Endothelial cell (in vitro differentiated cells): ENCODE data around the gene OTOG. TPM values are rescaled to one million over a fixed set of nuclear protein-coding genes. Genes with fewer than 3 reads are reported as not detected.

Experiments used
- DNase-seq: peaks from one replicate; pipeline ENCODE4 v3.0.0; 2021; ENCODE audit warnings: low spot score
- H3K27ac Mint-ChIP-seq: one replicate; pipeline ENCODE4 v1.8.0; 2021; ENCODE audit warnings: mixed read lengths, inconsistent platforms; ENCODE audit not compliant: unreplicated experiment
- H3K27me3 Mint-ChIP-seq: one replicate; pipeline ENCODE4 v1.8.0; 2021; ENCODE audit warnings: mild to moderate bottlenecking, moderate library complexity, mixed read lengths, inconsistent platforms; ENCODE audit not compliant: unreplicated experiment
- H3K36me3 Mint-ChIP-seq: one replicate; pipeline ENCODE4 v1.8.0; 2021; ENCODE audit warnings: mild to moderate bottlenecking, low read depth, mixed read lengths, inconsistent platforms; ENCODE audit not compliant: unreplicated experiment
- H3K4me1 Mint-ChIP-seq: one replicate; pipeline ENCODE4 v1.8.0; 2021; ENCODE audit warnings: mild to moderate bottlenecking, mixed read lengths, inconsistent platforms; ENCODE audit not compliant: unreplicated experiment
- H3K4me3 Mint-ChIP-seq: one replicate; pipeline ENCODE4 v1.8.0; 2021; ENCODE audit warnings: mild to moderate bottlenecking, mixed read lengths, inconsistent platforms; ENCODE audit not compliant: unreplicated experiment
- H3K9me3 Mint-ChIP-seq: one replicate; pipeline ENCODE4 v1.8.0; 2021; ENCODE audit warnings: mixed read lengths, inconsistent platforms; ENCODE audit not compliant: unreplicated experiment
- total RNA-seq: library from RNA; stranded (reverse); fragmentation: NEBNext Ultra II Directional; extraction: Animal tissue kit (Norgen Biotek cat#: 25700); gene quantifications from one replicate; pipeline ENCODE4 v1.2.1, GENCODE V29; 2021; ENCODE audit not compliant: unreplicated experiment
- TF ChIP-seq, protein P1 (sequence below): fragments of 200-600 bp; sonication (generic); IDR thresholded peaks from one replicate; pipeline ENCODE4 v1.5.0; 2021; ENCODE audit warnings: antibody characterized with exemption; ENCODE audit not compliant: unreplicated experiment

The OTOG gene
- total RNA-seq, 1 donor from 2014 or later: 0.13 TPM

DNA sequence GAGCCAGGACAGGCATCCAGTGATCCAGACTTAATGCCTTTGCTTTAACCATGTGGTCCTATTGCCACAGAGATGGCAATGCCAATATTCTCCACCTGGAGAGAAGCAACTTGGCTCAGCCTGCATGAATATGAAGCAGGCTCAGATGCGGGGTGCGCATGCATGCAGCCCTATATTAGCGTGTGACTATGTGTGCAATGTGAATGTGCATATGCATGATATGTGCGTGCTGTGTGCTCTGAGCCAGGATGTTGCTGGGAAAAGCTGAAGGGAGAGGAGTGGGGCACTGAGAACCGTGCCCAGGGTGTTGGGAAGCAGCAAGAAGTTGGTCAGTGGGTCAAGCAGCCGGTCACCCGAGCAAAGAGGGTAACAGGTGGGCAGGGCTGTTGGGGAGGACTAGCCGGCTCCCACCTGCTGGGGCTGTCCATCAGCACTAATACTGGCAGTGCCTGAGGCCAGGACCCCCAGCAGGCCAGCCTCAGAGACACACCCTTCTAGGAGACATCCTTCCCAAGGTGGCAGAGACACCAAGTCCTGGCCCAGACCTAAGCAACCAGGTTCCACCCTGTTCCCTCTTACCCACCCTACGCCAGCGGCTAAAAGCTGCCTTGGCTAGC lies 147.5 kb downstream of the OTOG start:
- DNase-seq: no peak
- TF ChIP-seq, protein P1, sequence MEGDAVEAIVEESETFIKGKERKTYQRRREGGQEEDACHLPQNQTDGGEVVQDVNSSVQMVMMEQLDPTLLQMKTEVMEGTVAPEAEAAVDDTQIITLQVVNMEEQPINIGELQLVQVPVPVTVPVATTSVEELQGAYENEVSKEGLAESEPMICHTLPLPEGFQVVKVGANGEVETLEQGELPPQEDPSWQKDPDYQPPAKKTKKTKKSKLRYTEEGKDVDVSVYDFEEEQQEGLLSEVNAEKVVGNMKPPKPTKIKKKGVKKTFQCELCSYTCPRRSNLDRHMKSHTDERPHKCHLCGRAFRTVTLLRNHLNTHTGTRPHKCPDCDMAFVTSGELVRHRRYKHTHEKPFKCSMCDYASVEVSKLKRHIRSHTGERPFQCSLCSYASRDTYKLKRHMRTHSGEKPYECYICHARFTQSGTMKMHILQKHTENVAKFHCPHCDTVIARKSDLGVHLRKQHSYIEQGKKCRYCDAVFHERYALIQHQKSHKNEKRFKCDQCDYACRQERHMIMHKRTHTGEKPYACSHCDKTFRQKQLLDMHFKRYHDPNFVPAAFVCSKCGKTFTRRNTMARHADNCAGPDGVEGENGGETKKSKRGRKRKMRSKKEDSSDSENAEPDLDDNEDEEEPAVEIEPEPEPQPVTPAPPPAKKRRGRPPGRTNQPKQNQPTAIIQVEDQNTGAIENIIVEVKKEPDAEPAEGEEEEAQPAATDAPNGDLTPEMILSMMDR: no peak
- H3K9me3 Mint-ChIP-seq: no peaks in the 10 kb centered on the region
- peaks cover 17% of the 10 kb centered on the region for H3K27me3 Mint-ChIP-seq
- peaks cover 5% of the 10 kb centered on the region for H3K4me1 Mint-ChIP-seq
- no peak overlapping the region for H3K27ac Mint-ChIP-seq
- H3K36me3 Mint-ChIP-seq: peaks cover 3% of the 10 kb centered on the region
- no peak overlapping the region for H3K4me3 Mint-ChIP-seq

DNA sequence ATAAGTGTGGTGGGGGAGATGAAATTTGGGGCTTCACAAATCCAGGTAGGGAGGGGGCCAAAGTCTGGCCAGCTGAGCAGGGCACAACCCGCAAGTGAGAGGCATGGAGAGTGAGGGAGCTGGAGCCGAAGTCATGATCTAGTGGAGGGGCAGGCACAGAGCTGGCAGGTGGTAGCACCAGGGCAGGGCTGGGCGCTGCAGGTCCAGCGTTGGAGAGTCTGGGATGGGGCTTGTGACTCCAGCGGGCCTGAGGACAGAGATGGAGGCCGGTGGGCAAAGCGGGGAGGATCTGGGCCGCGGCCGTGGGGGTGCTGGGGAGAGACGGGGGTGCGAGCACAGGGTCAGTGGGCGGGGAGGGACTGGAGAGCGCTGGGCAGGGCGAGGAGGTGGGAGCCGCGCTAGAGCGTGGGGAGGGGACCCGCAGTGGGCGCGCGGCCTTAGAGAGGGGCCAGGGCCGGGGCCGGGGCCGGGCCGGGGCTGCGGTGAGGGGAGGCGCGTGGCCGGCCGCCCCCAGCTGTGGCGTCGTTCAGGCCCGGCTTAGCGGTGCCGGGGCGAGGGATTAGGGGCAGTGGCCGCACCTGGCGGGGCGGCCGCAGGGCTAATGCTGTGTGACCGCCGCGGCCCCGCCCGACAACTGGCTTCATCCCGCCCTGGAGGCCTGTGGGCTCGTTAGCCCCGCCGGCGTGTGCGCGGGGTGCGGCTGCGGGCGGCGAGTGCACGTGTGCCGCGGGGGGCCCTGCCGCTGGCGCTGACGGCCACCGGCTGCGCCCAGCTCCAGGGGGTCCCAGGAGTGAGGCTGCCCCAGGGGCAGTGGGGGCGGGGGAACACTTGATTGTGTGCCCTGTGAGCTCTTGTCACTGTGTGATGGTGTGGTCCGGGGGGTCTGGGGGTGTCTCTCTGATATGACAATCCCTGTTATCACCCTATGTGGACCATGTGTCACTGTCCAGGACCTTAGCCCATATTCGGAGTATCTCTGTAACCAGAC lies 148.7 kb downstream of the OTOG start:
- H3K9me3 Mint-ChIP-seq: no peaks in the 10 kb centered on the region
- DNase-seq: no peak
- H3K4me3 Mint-ChIP-seq: no peak overlapping the region
- TF ChIP-seq, protein P1: no peak
- no peak overlapping the region for H3K27ac Mint-ChIP-seq
- peaks cover 3% of the 10 kb centered on the region for H3K36me3 Mint-ChIP-seq
- H3K4me1 Mint-ChIP-seq: peaks cover 5% of the 10 kb centered on the region
- H3K27me3 Mint-ChIP-seq: peaks cover 17% of the 10 kb centered on the region

DNA sequence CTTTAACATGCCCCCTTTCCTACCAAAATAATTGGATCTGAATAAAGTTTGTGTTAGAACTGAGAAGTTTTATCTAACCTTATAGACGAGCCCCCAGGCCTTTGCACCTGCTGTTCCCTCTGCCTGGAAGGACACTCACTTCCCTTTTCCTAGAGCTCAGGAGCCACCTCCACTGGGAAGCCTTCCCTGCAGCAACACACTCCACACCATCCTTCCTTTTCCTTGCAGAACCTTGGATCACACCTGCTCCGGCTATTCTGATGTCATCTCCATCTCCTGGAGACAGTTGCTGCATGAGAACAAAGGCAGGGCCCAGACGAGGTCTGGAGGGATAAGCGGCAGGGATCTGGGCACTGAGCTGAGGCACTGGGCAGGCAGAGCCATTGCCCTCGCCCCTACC lies 149.7 kb downstream of the OTOG start:
- H3K4me1 Mint-ChIP-seq: peaks cover 5% of the 10 kb centered on the region
- no peak for DNase-seq
- no peak overlapping the region for H3K27ac Mint-ChIP-seq
- peaks cover 17% of the 10 kb centered on the region for H3K27me3 Mint-ChIP-seq
- no peak overlapping the region for H3K4me3 Mint-ChIP-seq
- H3K9me3 Mint-ChIP-seq: no peaks in the 10 kb centered on the region
- peaks cover 3% of the 10 kb centered on the region for H3K36me3 Mint-ChIP-seq
- TF ChIP-seq, protein P1: no peak

Other genes starting within 250 kb of the OTOG start
- 0.23 TPM for gene NCR3LG1, start 195.5 kb upstream of the OTOG start, total RNA-seq
- gene KCNJ11, start 158.6 kb upstream of the OTOG start, total RNA-seq: 0.46 TPM
- not detected for gene ABCC8, start 70.4 kb upstream of the OTOG start, total RNA-seq
- gene USH1C, start 2.8 kb upstream of the OTOG start, total RNA-seq: 1.4 TPM
- not detected for gene MYOD1, start 172.3 kb downstream of the OTOG start, total RNA-seq
- not detected for gene KCNC1, start 187.5 kb downstream of the OTOG start, total RNA-seq